Measurements from ENCODE around the gene LDLRAD3. TPM values are rescaled to one million over a fixed set of nuclear protein-coding genes. Genes with fewer than 3 reads are reported as not detected.
"Not testable (repeated sequence)": the region's sequence is repeated elsewhere in the genome, so short reads cannot be mapped to it uniquely, and the experiment has no call there.

LDLRAD3 gene
- total RNA-seq, 1 donor from 2014 or later: 14.9 TPM

GRCh38 chr11:36012979-36013378 lies 69.1 kb downstream of the LDLRAD3 start:
- H3K27me3 ChIP-seq (ENCODE audit: insufficient read depth, low read length): no peaks in the 10 kb centered on the region
- peaks cover 1% of the 10 kb centered on the region for H3K9me3 Mint-ChIP-seq (ENCODE audit: unreplicated experiment)
- H4K20me1 ChIP-seq (ENCODE audit: insufficient read depth, low read length): no peaks in the 10 kb centered on the region
- no peaks in the 10 kb centered on the region for H3K36me3 ChIP-seq (ENCODE audit: insufficient read depth, low read length)
- H3K36me3 Mint-ChIP-seq (ENCODE audit: low read depth, unreplicated experiment): no peaks in the 10 kb centered on the region
- H3K79me2 ChIP-seq (ENCODE audit: insufficient read depth, low read length): peaks cover 15% of the 10 kb centered on the region
- no peak overlapping the region for H3K9ac ChIP-seq (ENCODE audit: low read length)
- peaks cover 35% of the 10 kb centered on the region for H3K4me1 Mint-ChIP-seq (ENCODE audit: low read depth, unreplicated experiment)
- H3K4me3 Mint-ChIP-seq (ENCODE audit: unreplicated experiment): no peak overlapping the region
- peaks cover 22% of the 10 kb centered on the region for H3K4me1 ChIP-seq (ENCODE audit: insufficient read depth, low read length)
- no peak overlapping the region for H3K27ac ChIP-seq (ENCODE audit: low read depth, low read length)
- DNase-seq (ENCODE audit: low read depth): no peak
- H3K9me3 ChIP-seq (ENCODE audit: insufficient read depth, low read depth, low read length): no peaks in the 10 kb centered on the region
- FAIRE-seq: no peak
- no peak overlapping the region for H3K27ac Mint-ChIP-seq (ENCODE audit: unreplicated experiment)
- no peaks in the 10 kb centered on the region for H3K27me3 Mint-ChIP-seq (ENCODE audit: low read depth, unreplicated experiment)
- TF ChIP-seq CTCF (IDR thresholded peaks at IDR 0.05; ENCODE audit: insufficient read depth, low read depth, low read length): no peak
- H3K4me3 ChIP-seq (ENCODE audit: insufficient read depth, low read depth, low read length): no peak overlapping the region
- no peak overlapping the region for H2AFZ ChIP-seq (ENCODE audit: low read depth, low read length)
- H3K4me2 ChIP-seq (ENCODE audit: low read length): no peak overlapping the region

- H3K27ac Mint-ChIP-seq (ENCODE audit: unreplicated experiment); H3K27me3 Mint-ChIP-seq (ENCODE audit: low read depth, unreplicated experiment); H3K9me3 ChIP-seq (ENCODE audit: insufficient read depth, low read depth, low read length); H3K9ac ChIP-seq (ENCODE audit: low read length); H3K36me3 Mint-ChIP-seq (ENCODE audit: low read depth, unreplicated experiment); H3K4me3 ChIP-seq (ENCODE audit: insufficient read depth, low read depth, low read length); DNase-seq (ENCODE audit: low read depth); FAIRE-seq; H2AFZ ChIP-seq (ENCODE audit: low read depth, low read length); H3K4me3 Mint-ChIP-seq (ENCODE audit: unreplicated experiment); H3K36me3 ChIP-seq (ENCODE audit: insufficient read depth, low read length); H3K27me3 ChIP-seq (ENCODE audit: insufficient read depth, low read length); H3K27ac ChIP-seq (ENCODE audit: low read depth, low read length); H3K4me2 ChIP-seq (ENCODE audit: low read length); H4K20me1 ChIP-seq (ENCODE audit: insufficient read depth, low read length); H3K9me3 Mint-ChIP-seq (ENCODE audit: unreplicated experiment): not testable (repeated sequence)
- Histone ChIP-seq H3K4me1 (ENCODE audit: insufficient read depth, low read length) (peaks cover 18% of the 10 kb centered on the region), H3K79me2 (ENCODE audit: insufficient read depth, low read length) (peaks cover 15% of the 10 kb centered on the region)
- H3K4me1 Mint-ChIP-seq (ENCODE audit: low read depth, unreplicated experiment): peaks cover 35% of the 10 kb centered on the region
Measured at GRCh38 chr11:36013446-36013845, 69.6 kb downstream of the LDLRAD3 start.

- Histone ChIP-seq H3K36me3 (ENCODE audit: insufficient read depth, low read length) (no peaks in the 10 kb centered on the region), H3K79me2 (ENCODE audit: insufficient read depth, low read length) (peaks cover 15% of the 10 kb centered on the region), H3K4me2 (ENCODE audit: low read length) (no peak overlapping the region), H3K27ac (ENCODE audit: low read depth, low read length) (no peak overlapping the region), H4K20me1 (ENCODE audit: insufficient read depth, low read length) (no peaks in the 10 kb centered on the region), H3K4me3 (ENCODE audit: insufficient read depth, low read depth, low read length) (no peak overlapping the region), H3K9me3 (ENCODE audit: insufficient read depth, low read depth, low read length) (no peaks in the 10 kb centered on the region), H2AFZ (ENCODE audit: low read depth, low read length) (no peak overlapping the region), H3K9ac (ENCODE audit: low read length) (no peak overlapping the region), H3K4me1 (ENCODE audit: insufficient read depth, low read length) (peaks cover 11% of the 10 kb centered on the region), H3K27me3 (ENCODE audit: insufficient read depth, low read length) (no peaks in the 10 kb centered on the region)
- no peaks in the 10 kb centered on the region for H3K27me3 Mint-ChIP-seq (ENCODE audit: low read depth, unreplicated experiment)
- peaks cover 27% of the 10 kb centered on the region for H3K4me1 Mint-ChIP-seq (ENCODE audit: low read depth, unreplicated experiment)
- H3K27ac Mint-ChIP-seq (ENCODE audit: unreplicated experiment): peak overlapping the region; percentile 3
- TF ChIP-seq CTCF (IDR thresholded peaks at IDR 0.05; ENCODE audit: insufficient read depth, low read depth, low read length) (no peak), EZH2 (IDR thresholded peaks at IDR 0.05; ENCODE audit: insufficient read depth, low read length) (no peak)
- no peaks in the 10 kb centered on the region for H3K36me3 Mint-ChIP-seq (ENCODE audit: low read depth, unreplicated experiment)
- peaks cover 1% of the 10 kb centered on the region for H3K9me3 Mint-ChIP-seq (ENCODE audit: unreplicated experiment)
- H3K4me3 Mint-ChIP-seq (ENCODE audit: unreplicated experiment): no peak overlapping the region
- no peak for DNase-seq (ENCODE audit: low read depth)
- no peak for FAIRE-seq
Measured at GRCh38 chr11:36013950-36014897, 70.4 kb downstream of the LDLRAD3 start.
